Measurements from ENCODE around the gene MT1G.

MT1G gene

GRCh38 chr16:56651586-56651985 is 16.3 kb downstream of the MT1G start, which contains the start of gene MT1B:
Gene MT1B (plus strand): TSS chr16:56651886. CDS start chr16:56651954, 68 bp downstream.
- FAIRE-seq (no peak), DNase-seq (ENCODE audit: insufficient read length) (no peak)
- TF ChIP-seq POLR2AphosphoS5 (IDR thresholded peaks at IDR 0.05; ENCODE audit: low read depth, low read length) (no peak), TAF1 (IDR thresholded peaks at IDR 0.05; ENCODE audit: borderline replicate concordance, low read depth, low read length) (no peak), POLR2A (IDR thresholded peaks at IDR 0.05; ENCODE audit: low read depth, low read length) (no peak)

- no peak for TF ChIP-seq POLR2AphosphoS5 (IDR thresholded peaks at IDR 0.05; ENCODE audit: low read depth, low read length)
- DNase-seq (ENCODE audit: insufficient read length): no peak
- FAIRE-seq: no peak
Observed at GRCh38 chr16:56649820-56650219, 18.0 kb downstream of the MT1G start.

DNA sequence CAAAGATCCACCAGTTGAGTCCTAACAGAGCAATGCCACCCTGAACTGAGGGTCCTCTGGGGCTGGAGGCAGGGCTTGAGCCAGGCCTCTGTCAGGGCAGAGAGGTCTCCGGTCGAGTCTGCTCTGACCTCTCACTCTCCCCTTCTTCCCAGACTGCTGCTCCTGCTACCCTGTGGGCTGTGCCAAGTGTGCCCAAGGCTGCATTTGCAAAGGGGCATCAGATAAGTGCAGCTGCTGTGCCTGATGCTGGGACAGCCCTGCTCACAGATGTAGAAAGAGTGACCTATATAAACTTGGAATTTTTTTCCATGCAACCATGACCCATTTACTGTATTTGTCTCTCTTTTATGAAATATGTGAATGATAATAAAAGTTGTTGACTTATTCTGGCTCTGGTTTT is 18.6 kb downstream of the MT1G start:
- TF ChIP-seq TAF1 (IDR thresholded peaks at IDR 0.05; ENCODE audit: borderline replicate concordance, low read depth, low read length) (no peak), POLR2A (IDR thresholded peaks at IDR 0.05; ENCODE audit: low read depth, low read length) (no peak), POLR2AphosphoS5 (IDR thresholded peaks at IDR 0.05; ENCODE audit: low read depth, low read length) (no peak)
- no peak for FAIRE-seq
- no peak for DNase-seq (ENCODE audit: insufficient read length)

GRCh38 chr16:56647641-56648431 is 20.0 kb downstream of the MT1G start:
- FAIRE-seq: no peak
- TF ChIP-seq POLR2A (IDR thresholded peaks at IDR 0.05; ENCODE audit: low read depth, low read length) (no peak), POLR2AphosphoS5 (IDR thresholded peaks at IDR 0.05; ENCODE audit: low read depth, low read length) (no peak)

GRCh38 chr16:56645838-56646237 is 22.0 kb downstream of the MT1G start:
- FAIRE-seq: no peak
- TF ChIP-seq TAF1 (IDR thresholded peaks at IDR 0.05; ENCODE audit: borderline replicate concordance, low read depth, low read length): no peak
- no peak for TF ChIP-seq POLR2A (IDR thresholded peaks at IDR 0.05; ENCODE audit: low read depth, low read length)
- DNase-seq (ENCODE audit: insufficient read length): no peak

More at GRCh38 chr16:56647641-56648431, 20.0 kb downstream of the MT1G start:
- no peak for DNase-seq (ENCODE audit: insufficient read length)

DNA sequence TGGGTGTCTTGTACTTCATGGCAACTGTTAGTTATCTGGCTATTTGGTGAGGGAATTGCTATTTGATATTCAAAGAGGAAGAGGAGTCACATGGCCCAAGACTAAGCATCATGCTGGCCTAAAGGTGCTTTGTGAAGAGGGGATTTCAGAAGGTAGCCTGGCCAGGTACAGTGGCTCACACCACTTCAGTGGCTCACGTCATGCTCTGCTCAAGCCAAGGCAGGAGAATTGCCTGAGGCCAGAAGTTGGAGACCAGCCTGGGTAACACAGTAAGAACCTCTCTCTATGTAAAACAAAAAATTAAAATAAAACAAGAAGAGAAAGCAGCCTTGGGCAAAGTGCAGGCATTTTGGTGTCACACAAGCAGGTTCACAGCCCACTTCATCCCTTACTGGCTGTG is 22.6 kb downstream of the MT1G start:
- DNase-seq (ENCODE audit: insufficient read length) (no peak), FAIRE-seq (no peak)
- TF ChIP-seq POLR2AphosphoS5 (IDR thresholded peaks at IDR 0.05; ENCODE audit: low read depth, low read length) (no peak), TAF1 (IDR thresholded peaks at IDR 0.05; ENCODE audit: borderline replicate concordance, low read depth, low read length) (no peak), POLR2A (IDR thresholded peaks at IDR 0.05; ENCODE audit: low read depth, low read length) (no peak)

GRCh38 chr16:56643833-56644232 is 24.0 kb downstream of the MT1G start:
- no peak for DNase-seq (ENCODE audit: insufficient read length)
- TF ChIP-seq POLR2AphosphoS5 (IDR thresholded peaks at IDR 0.05; ENCODE audit: low read depth, low read length): no peak
- TF ChIP-seq TAF1 (IDR thresholded peaks at IDR 0.05; ENCODE audit: borderline replicate concordance, low read depth, low read length): no peak
- TF ChIP-seq POLR2A (IDR thresholded peaks at IDR 0.05; ENCODE audit: low read depth, low read length): no peak
- no peak for FAIRE-seq

- no peak for FAIRE-seq
- TF ChIP-seq POLR2A (IDR thresholded peaks at IDR 0.05; ENCODE audit: low read depth, low read length) (no peak), POLR2AphosphoS5 (IDR thresholded peaks at IDR 0.05; ENCODE audit: low read depth, low read length) (no peak), TAF1 (IDR thresholded peaks at IDR 0.05; ENCODE audit: borderline replicate concordance, low read depth, low read length) (no peak)
- DNase-seq (ENCODE audit: insufficient read length): no peak
Observed at GRCh38 chr16:56643080-56643778, 24.6 kb downstream of the MT1G start.

GRCh38 chr16:56641166-56641565 is 26.7 kb downstream of the MT1G start:
- no peak for FAIRE-seq
- TF ChIP-seq POLR2A (IDR thresholded peaks at IDR 0.05; ENCODE audit: low read depth, low read length) (no peak), TAF1 (IDR thresholded peaks at IDR 0.05; ENCODE audit: borderline replicate concordance, low read depth, low read length) (no peak), POLR2AphosphoS5 (IDR thresholded peaks at IDR 0.05; ENCODE audit: low read depth, low read length) (no peak)
- no peak for DNase-seq (ENCODE audit: insufficient read length)

- no peak for FAIRE-seq
- TF ChIP-seq TAF1 (IDR thresholded peaks at IDR 0.05; ENCODE audit: borderline replicate concordance, low read depth, low read length): no peak
- no peak for TF ChIP-seq POLR2AphosphoS5 (IDR thresholded peaks at IDR 0.05; ENCODE audit: low read depth, low read length)
- no peak for TF ChIP-seq POLR2A (IDR thresholded peaks at IDR 0.05; ENCODE audit: low read depth, low read length)
- DNase-seq (ENCODE audit: insufficient read length): no peak
Observed at GRCh38 chr16:56640076-56640475, 27.8 kb downstream of the MT1G start.

- TF ChIP-seq TAF1 (IDR thresholded peaks at IDR 0.05; ENCODE audit: borderline replicate concordance, low read depth, low read length) (no peak), POLR2A (IDR thresholded peaks at IDR 0.05; ENCODE audit: low read depth, low read length) (no peak), POLR2AphosphoS5 (IDR thresholded peaks at IDR 0.05; ENCODE audit: low read depth, low read length) (no peak)
- DNase-seq (ENCODE audit: insufficient read length): no peak
- no peak for FAIRE-seq
Observed at GRCh38 chr16:56639045-56639444, 28.8 kb downstream of the MT1G start.
